GM23338 (cell line): Measurements from ENCODE around the gene RBP2. TPM values are rescaled to one million over a fixed set of nuclear protein-coding genes. Genes with fewer than 3 reads are reported as not detected.
A peak's percentile ranks its signal among the peaks of the same experiment; 100 is the strongest.

ENCODE experiments used
- ATAC-seq: fragments of 200-7000 bp; cut with Tn5 transposase; 3 replicates; pipeline ENCODE4 v1.9.1; 2020
- DNase-seq: peaks from one replicate; pipeline ENCODE4 v3.0.0-alpha.2; 2015; ENCODE audit warnings: low spot score
- H2AFZ ChIP-seq: fragments of 200-600 bp; sonication (generic); 2 replicates; pipeline ENCODE4 v1.8.0; 2016; ENCODE audit warnings: antibody characterized with exemption, mild to moderate bottlenecking, moderate library complexity
- H3F3A ChIP-seq: fragments of 200-600 bp; sonication (generic); replicated peaks from 2 replicates; pipeline ENCODE4 v1.8.0; 2017; ENCODE audit warnings: antibody characterized with exemption, mixed run types, low read depth
- H3K27ac ChIP-seq: fragments of 200-600 bp; sonication (generic); 2 replicates; pipeline ENCODE4 v1.6.1; 2016; ENCODE audit warnings: low read depth
- H3K27me3 ChIP-seq: fragments of 200-600 bp; sonication (generic); 2 replicates; pipeline ENCODE4 v1.8.0; 2016; ENCODE audit warnings: mild to moderate bottlenecking, mixed run types, moderate library complexity; ENCODE audit not compliant: insufficient read depth
- H3K36me3 ChIP-seq: fragments of 200-600 bp; sonication (generic); 2 replicates; pipeline ENCODE4 v1.8.0; 2016; ENCODE audit warnings: mild to moderate bottlenecking; ENCODE audit not compliant: insufficient read depth
- H3K4me1 ChIP-seq: fragments of 200-600 bp; sonication (generic); 2 replicates; pipeline ENCODE4 v1.8.0; 2016; ENCODE audit warnings: mild to moderate bottlenecking, moderate library complexity; ENCODE audit not compliant: insufficient read depth
- H3K4me2 ChIP-seq: fragments of 200-600 bp; sonication (generic); 2 replicates; pipeline ENCODE4 v1.7.1; 2017; ENCODE audit warnings: mixed run types
- H3K4me3 ChIP-seq: fragments of 200-600 bp; sonication (generic); 2 replicates; pipeline ENCODE4 v1.6.1; 2016; ENCODE audit warnings: mixed run types
- H3K79me2 ChIP-seq: fragments of 200-600 bp; sonication (generic); replicated peaks from 2 replicates; pipeline ENCODE4 v1.8.0; 2017; ENCODE audit warnings: mild to moderate bottlenecking; ENCODE audit not compliant: insufficient read depth
- H3K9me2 ChIP-seq: fragments of 200-600 bp; sonication (generic); 2 replicates; pipeline ENCODE4 v1.8.0; 2017; ENCODE audit not compliant: insufficient read depth
- H4K20me1 ChIP-seq: fragments of 200-600 bp; sonication (generic); replicated peaks from 2 replicates; pipeline ENCODE4 v1.8.0; 2017; ENCODE audit warnings: mild to moderate bottlenecking; ENCODE audit not compliant: insufficient read depth
- H3K27ac Mint-ChIP-seq: 2 replicates; pipeline ENCODE4 v1.8.0; 2020; ENCODE audit warnings: inconsistent platforms, mild to moderate bottlenecking, moderate library complexity, mixed read lengths
- H3K27me3 Mint-ChIP-seq: 3 replicates; pipeline ENCODE4 v1.8.0; 2022; ENCODE audit warnings: low read depth, mild to moderate bottlenecking, moderate library complexity, mixed read lengths, inconsistent platforms; ENCODE audit not compliant: insufficient read depth, poor library complexity
- H3K36me3 Mint-ChIP-seq: 3 replicates; pipeline ENCODE4 v1.8.0; 2021; ENCODE audit warnings: low read depth, mild to moderate bottlenecking, inconsistent platforms, moderate library complexity, mixed read lengths
- H3K4me1 Mint-ChIP-seq: 3 replicates; pipeline ENCODE4 v1.8.0; 2020; ENCODE audit warnings: mild to moderate bottlenecking, inconsistent platforms, mixed read lengths
- H3K4me3 Mint-ChIP-seq: 3 replicates; pipeline ENCODE4 v1.8.0; 2021; ENCODE audit warnings: moderate library complexity, mild to moderate bottlenecking, inconsistent platforms, mixed read lengths
- H3K9me3 Mint-ChIP-seq: 3 replicates; pipeline ENCODE4 v1.8.0; 2020; ENCODE audit warnings: moderate library complexity, mild to moderate bottlenecking, inconsistent platforms, mixed read lengths
- CREB1 ChIP-seq: fragments of 250-450 bp; sonication (Bioruptor Pico); IDR thresholded peaks from 2 replicates; pipeline ENCODE4 v1.5.0; 2020; ENCODE audit warnings: low read depth, mild to moderate bottlenecking, moderate library complexity
- CTCF ChIP-seq, 2 experiments: fragments of 200-600 bp in 1 of 2; sonication (generic) in 1 of 2; conservative IDR thresholded peaks; 2 replicates each; pipeline versions ENCODE4 v1.5.1 to v1.6.1; 2016 to 2017; ENCODE audit warnings: antibody characterized with exemption in 2 of 2, low read depth in 2 of 2, mild to moderate bottlenecking in 2 of 2, moderate library complexity in 1 of 2
- ETS1 ChIP-seq: IDR thresholded peaks from 2 replicates; pipeline ENCODE4 v1.6.1; 2016; ENCODE audit warnings: antibody characterized with exemption
- EZH2 ChIP-seq: fragments of 200-600 bp; sonication (generic); IDR thresholded peaks from one replicate; pipeline ENCODE4 v1.8.0; 2017; ENCODE audit warnings: antibody characterized with exemption, mild to moderate bottlenecking, low read depth; ENCODE audit not compliant: unreplicated experiment
- JUNB ChIP-seq: IDR thresholded peaks from one replicate; pipeline ENCODE4 v1.6.1; 2016; ENCODE audit warnings: antibody characterized with exemption; ENCODE audit not compliant: unreplicated experiment
- NANOG ChIP-seq: IDR thresholded peaks from 2 replicates; pipeline ENCODE4 v1.6.1; 2016; ENCODE audit warnings: antibody characterized with exemption, borderline replicate concordance
- POLR2AphosphoS5 ChIP-seq: IDR thresholded peaks from 2 replicates; pipeline ENCODE4 v1.6.1; 2016; ENCODE audit warnings: antibody characterized with exemption, low read depth
- ZNF114 ChIP-seq: fragments of 250-450 bp; sonication (Bioruptor Pico); IDR thresholded peaks from 2 replicates; pipeline ENCODE4 v1.5.0; 2020; ENCODE audit warnings: mild to moderate bottlenecking, moderate library complexity
- ZNF331 ChIP-seq: fragments of 250-450 bp; sonication (Bioruptor Pico); IDR thresholded peaks from 2 replicates; pipeline ENCODE4 v1.5.0; 2020; ENCODE audit warnings: low read depth, mild to moderate bottlenecking, moderate library complexity
- polyA plus RNA-seq: library from polyadenylated mRNA; unstranded; fragments of >200 nt; fragmentation: Nextera tagmentation; extraction: Ambion mirVana; gene quantifications from 2 replicates; pipeline ENCODE4 v1.2.1, GENCODE V29; 2016
- total RNA-seq: library from RNA; depleted of rRNA; stranded (reverse); fragments of >200 nt; shearing (Covaris generic); gene quantifications from 2 replicates; pipeline ENCODE4 v1.2.3, GENCODE V29; 2014

The RBP2 gene
- total and polyA plus RNA-seq, 2 experiments from 2014 or later = not detected

- no peak overlapping the region for H3K27ac Mint-ChIP-seq
- no peaks in the 10 kb centered on the region for H3K27me3 ChIP-seq
Measured at GRCh38 chr3:139427283-139428060, 48.8 kb downstream of the RBP2 start.

GRCh38 chr3:139425745-139426400 lies 50.4 kb downstream of the RBP2 start:
- Histone ChIP-seq H3K36me3 (no peaks in the 10 kb centered on the region), H3K27ac (no peak overlapping the region), H3K4me3 (no peak overlapping the region), H3K4me2 (no peak overlapping the region), H3K79me2 (no peaks in the 10 kb centered on the region), H4K20me1 (no peaks in the 10 kb centered on the region), H3F3A (no peaks in the 10 kb centered on the region), H2AFZ (no peak overlapping the region), H3K4me1 (no peaks in the 10 kb centered on the region), H3K9me2 (no peaks in the 10 kb centered on the region), H3K27me3 (no peaks in the 10 kb centered on the region)
- Mint-ChIP-seq H3K27ac (no peak overlapping the region), H3K36me3 (no peaks in the 10 kb centered on the region), H3K4me1 (0 out of 3 replicates have a peak, but pooled peaks cover 4% of the 10 kb centered on the region), H3K27me3 (peaks cover 2% of the 10 kb centered on the region), H3K9me3 (no peaks in the 10 kb centered on the region), H3K4me3 (no peak overlapping the region)
- DNase-seq (no peak), ATAC-seq (no peak)
- no peak for TF ChIP-seq CTCF (conservative IDR thresholded peaks at IDR 0.05; ENCODE audit: low read depth in 2 of 2)
- no peak for TF ChIP-seq EZH2
- no peak for TF ChIP-seq ZNF331

More at GRCh38 chr3:139427283-139428060, 48.8 kb downstream of the RBP2 start:
- Histone ChIP-seq H4K20me1 (no peaks in the 10 kb centered on the region), H3K9me2 (no peaks in the 10 kb centered on the region), H3K4me2 (no peak overlapping the region), H3K79me2 (no peaks in the 10 kb centered on the region), H3K4me3 (no peak overlapping the region), H3K27ac (no peak overlapping the region), H3K4me1 (no peaks in the 10 kb centered on the region), H3K36me3 (no peaks in the 10 kb centered on the region), H2AFZ (no peak overlapping the region), H3F3A (no peaks in the 10 kb centered on the region)
- Mint-ChIP-seq H3K4me1 (0 out of 3 replicates have a peak, but pooled peaks cover 4% of the 10 kb centered on the region), H3K36me3 (no peaks in the 10 kb centered on the region), H3K4me3 (no peak overlapping the region), H3K9me3 (no peaks in the 10 kb centered on the region), H3K27me3 (peaks cover 2% of the 10 kb centered on the region)
- DNase-seq (peak; percentile 94), ATAC-seq (peak; percentile 85)
- TF ChIP-seq CTCF (conservative IDR thresholded peaks at IDR 0.05; ENCODE audit: low read depth in 2 of 2) (peak; percentile 85 to 94), CREB1 (no peak), ETS1 (no peak), ZNF114 (CRISPR knock-in tag) (no peak), JUNB (no peak), NANOG (no peak), POLR2AphosphoS5 (no peak)
